Hippocampal formation (tissue), 2 donors: ENCODE data around the gene ARL2.
"Not testable (repeated sequence)": the region's sequence is repeated elsewhere in the genome, so short reads cannot be mapped to it uniquely, and the experiment has no call there.

ENCODE experiments used
- DNase-seq, 2 donors: peaks; one replicate each; lab custom pipeline; 2025; lab: John Stamatoyannopoulos, UW

The ARL2 gene

GRCh38 chr11:65013888-65014725, at the start of gene ARL2:
Gene ARL2, plus strand, starts transcription at chr11:65014160. Its CDS starts 48 bp downstream, at chr11:65014208.
- peak; percentile 76 to 87 for DNase-seq

- DNase-seq = no peak
Measured at GRCh38 chr11:64967375-64967774, 46.6 kb upstream of the ARL2 start.

DNA sequence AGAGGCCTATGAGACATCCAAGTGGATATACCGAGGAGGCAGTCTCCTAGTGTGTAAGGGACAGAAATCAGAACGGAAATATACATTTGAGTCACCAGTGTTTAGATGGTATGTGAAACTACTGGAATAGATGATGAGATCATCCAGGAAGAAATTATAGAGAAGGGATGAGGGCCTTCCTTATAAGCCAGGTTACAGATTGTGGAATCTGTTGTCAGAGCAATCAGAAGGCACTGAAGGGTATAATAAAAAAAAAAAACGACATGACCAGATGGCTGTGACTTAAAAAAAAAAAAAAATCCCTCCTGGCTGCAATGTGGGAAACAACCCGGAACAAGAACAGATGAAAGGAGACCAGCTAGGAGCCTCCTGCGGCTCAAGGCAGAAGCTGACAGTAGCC, 44.8 kb upstream of the ARL2 start:
- DNase-seq = no peak

GRCh38 chr11:64970731-64971151, 43.2 kb upstream of the ARL2 start:
- no peak for DNase-seq

DNA sequence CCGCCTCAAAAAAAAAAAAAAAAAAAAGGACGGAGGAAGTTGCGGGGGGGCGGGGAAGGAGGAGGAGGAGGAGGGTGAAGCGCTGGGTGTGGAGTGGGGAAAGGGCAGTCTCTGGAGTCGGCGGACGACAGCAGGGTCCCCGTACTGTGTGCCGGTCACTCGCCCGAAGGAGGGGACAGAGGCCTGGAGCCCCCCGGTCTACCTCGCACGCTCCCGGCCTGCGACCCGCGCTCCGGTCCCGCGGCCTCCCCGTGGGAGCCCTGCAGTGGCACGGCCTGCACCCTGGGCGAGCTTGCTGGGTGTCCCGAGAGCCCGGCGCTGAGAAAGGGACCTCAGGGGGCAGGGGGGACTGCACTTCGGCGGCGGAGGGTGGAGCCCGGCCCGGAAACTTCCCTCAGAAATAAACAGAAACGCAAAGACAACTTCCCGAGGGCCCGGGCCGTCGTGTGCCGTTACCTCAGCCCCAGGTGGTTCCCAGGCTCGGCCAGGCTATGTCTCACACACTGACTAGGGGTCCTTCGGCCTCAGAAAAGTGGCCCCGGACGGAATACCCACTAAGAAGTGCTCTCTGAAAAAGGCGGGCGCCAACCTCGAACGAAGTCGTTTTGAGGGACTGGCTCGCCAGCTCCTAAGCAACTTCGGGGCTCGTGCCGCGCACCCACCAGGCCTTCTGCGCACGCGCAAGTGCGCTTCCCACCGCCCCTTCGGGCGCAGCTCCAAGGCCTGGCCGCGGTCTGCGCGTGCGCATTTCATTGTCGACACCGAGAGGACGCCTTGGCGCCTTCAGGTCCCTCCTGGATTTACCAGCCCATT, 42.3 kb upstream of the ARL2 start, which contains the start of gene MAJIN:
Gene MAJIN (minus strand): TSS at position 688 of the 813 bp plus-strand sequence. CDS start 12,703 bp downstream, outside the sequence.
- DNase-seq = peak in 1 of 2 donors; percentile 54

DNA sequence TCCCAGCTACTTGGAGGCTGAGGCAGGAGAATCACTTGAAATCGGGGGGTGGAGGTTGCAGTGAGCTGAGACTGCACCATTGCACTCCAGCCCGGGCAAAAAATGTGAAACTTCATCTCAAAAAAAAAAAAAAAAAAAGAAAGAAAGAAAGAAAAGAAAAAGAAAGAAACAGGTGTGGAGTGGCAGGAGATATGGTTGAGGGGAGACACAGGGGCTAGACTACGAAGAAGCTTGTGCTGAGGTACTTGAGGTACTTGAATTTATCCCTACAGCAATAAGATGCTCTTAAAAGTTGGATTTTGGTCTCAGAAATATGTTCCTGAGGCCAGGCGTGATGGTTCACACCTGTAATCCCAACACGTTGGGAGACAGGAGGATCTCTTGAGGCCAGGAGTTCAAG, 39.8 kb upstream of the ARL2 start:
- no peak for DNase-seq

DNA sequence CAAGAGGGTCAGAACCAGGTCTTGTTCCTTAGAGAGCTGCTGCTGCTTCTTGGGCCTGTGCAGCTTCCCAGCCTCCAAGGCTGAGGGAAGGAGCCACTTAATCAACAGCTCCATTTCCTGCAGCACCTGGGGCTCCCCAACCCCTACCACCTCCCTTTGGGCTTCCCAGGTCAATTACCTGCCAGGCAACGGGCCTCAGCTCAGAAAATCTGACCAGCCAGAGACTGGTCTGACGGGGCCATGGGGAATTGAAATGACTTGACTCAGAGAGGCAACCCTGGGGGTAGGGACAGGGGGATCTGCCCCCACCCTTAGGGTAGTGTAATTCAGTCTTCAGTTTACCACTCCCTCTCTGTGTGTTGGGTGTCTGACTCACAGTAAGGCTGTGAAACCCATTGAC, 37.3 kb upstream of the ARL2 start:
- DNase-seq = no peak

- not testable (repeated sequence) for DNase-seq
Measured at GRCh38 chr11:64983339-64983738, 30.6 kb upstream of the ARL2 start.

DNA sequence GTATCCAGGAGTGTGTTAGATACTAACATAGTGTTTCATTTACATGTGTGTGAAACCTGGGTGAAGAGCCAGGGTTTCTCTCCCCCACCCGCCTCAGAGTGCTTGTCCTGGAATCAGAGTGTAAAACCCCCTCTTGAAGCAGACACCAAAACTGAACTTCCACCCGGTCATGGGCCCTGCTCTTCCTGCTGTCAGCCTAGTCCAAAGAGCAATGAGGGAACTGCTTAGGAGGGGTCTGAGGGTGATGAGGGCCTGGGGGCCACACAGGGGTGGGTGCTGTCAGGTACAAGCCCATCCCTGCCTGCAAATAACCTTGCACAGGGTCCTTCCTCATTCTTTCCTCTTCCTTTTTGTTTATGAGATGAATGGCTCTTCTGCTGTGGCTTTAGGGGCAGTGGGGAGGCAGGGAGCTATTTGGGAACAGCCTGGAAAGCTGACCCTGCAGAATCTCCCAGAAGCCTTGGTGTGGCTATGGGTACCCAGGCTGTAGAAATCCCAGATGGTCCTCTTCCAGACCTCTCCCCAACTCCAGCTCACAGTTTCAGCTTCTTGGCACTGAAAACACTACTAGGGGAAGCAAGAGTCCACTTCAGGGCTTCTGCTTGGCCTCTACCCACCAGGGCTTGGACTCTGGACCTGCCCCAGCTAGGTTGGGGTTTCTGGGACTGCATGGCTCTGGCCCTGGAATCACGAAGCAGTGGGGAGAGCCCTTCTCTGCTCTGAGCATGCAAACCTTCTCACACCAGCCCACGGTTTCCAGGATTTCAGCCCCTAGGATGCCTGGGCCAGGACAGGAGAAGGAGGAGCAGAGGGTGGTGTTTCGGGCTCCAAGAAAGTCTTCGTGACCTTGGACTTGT, 25.7 kb upstream of the ARL2 start:
- DNase-seq = no peak

GRCh38 chr11:64989416-64989815, 24.5 kb upstream of the ARL2 start:
- no peak for DNase-seq

DNA sequence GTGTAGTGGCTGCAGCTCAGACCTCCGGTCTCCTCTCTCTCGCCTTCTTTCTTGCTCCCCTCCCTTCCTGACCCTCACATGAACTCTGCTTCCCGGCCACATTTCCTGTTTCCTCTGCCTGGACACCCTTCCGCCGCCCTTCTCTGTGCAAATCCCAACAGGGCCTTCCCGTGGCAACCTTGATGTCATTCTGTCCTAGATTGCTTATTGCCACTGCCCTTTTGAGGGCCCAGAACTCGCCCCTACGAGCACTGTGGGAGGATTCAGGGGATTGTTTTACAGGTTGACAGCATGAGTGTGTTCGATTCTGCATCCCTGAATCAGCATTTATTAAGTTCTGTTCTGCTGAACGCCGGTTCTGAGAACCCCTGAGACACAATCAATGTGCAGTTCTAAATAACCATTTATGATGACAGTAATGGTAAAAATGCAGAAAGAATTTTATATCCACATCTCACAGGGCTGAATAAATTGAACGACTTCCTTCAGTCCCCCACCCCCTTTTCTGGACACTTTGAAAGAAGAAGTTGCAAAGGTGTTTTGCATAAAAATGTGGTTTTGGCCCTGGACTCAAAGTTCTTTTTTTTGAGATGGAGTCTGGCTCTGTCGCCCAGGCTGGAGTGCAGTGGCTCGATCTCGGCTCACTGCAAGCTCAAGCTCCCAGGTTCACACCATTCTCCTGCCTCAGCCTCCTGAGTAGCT, 23.6 kb upstream of the ARL2 start:
- no peak for DNase-seq

DNA sequence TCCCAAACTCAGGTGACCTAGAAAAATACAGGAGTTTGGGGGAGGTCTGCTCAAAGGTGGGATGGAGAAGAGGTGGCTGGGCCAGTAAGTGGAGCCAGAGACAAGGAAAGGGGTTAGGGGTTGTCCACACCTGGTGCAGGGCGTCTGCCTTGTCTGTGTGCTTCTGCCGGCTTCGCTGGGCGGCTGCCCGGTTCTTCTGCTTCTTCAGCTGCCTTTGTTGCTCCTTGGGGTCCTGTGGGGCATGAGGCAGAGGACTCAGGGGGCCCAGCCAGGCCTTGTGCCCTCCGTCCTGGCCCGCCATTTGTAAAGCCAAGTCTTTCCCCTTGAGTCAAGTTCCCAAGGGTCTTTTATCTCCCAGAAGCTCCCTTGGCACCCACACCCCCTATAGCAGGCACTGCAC, 19.6 kb upstream of the ARL2 start:
- DNase-seq = no peak

DNA sequence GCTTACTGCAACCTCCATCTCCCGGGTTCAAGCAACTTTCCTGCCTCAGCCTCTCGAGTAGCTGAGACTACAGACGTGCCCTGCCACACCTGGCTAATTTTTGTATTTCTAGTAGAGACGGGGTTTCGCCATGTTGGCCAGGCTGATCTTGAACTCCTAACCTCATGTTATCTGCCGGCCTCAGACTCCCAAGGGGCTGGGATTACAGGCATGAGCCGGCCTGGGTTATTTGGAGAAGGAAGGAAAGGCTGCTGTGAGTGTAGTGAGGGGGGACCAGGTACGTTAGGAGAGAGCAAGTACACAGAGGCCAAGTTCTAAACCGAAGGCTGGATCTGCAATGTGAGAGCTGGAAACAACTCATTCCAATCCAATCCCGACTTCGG, 17.6 kb upstream of the ARL2 start:
- DNase-seq = no peak

- peak; percentile 35 to 36 for DNase-seq
Measured at GRCh38 chr11:64996710-64997380, 17.1 kb upstream of the ARL2 start, which contains the start of gene BATF2. Gene BATF2, minus strand, starts transcription at chr11:64996971. Its CDS starts 57 bp downstream, at chr11:64996914.

GRCh38 chr11:64998141-64998540, 15.8 kb upstream of the ARL2 start:
- DNase-seq = no peak

- DNase-seq = no peak
Measured at GRCh38 chr11:64998690-64999431, 15.1 kb upstream of the ARL2 start.

DNA sequence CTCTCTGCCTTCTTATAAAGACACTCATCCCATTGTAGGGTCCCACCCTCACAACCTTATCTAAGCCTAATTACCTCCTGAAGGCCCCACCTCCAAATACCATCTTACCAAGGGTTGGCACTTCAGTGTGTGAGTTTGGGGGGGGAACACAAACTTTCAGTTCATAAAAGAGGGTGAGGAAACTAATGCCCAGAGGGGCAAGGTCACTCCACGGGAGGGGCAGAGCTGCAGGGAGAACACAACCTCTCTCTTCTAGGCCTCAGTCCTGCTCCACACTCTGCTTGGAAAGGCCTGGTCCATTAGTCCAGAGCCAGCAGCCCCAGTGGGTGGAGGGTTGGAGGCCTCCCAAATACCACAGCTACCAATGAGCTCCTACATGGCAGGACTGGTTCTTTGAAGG, 14.5 kb upstream of the ARL2 start:
- no peak for DNase-seq

DNA sequence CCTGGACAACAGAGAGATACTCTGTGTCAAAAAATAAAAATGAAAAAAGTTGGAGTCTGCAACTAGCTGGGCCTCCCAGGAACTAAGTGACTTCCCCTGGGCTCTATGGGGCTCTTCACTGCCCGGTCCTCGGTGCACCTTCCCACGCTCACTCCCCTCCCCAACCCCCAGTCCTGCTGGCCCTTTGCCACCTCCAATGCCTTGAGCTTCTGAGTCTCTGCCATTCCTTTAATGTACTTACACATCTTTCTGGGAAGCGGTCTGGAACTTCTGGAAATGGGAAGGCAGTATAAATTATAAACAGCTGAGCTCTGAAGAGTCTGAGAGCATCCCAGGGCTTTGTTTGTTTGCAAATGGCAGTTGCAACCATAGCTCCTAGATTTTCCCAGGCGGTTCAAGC, 11.3 kb upstream of the ARL2 start:
- no peak for DNase-seq

DNA sequence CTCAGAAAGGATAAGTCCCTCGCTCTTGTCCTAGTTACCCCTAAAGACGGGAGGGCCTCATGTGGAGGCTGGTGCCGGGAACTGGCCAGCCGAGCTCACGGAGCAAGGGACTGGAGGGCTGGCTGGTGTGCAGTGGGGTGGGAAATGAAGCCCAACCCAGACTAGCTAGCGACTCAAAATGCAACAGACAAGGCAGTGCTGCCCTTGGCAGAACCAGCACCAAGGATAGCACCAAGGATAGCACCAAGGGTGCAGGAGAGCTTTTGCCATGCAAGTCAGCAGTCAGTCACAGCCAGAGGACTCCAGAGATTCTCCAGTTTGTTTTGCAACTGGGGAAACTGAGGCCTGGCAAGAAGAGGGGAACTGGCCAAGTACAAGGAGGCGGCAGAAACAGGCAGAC, 10.7 kb upstream of the ARL2 start:
- DNase-seq = no peak

DNA sequence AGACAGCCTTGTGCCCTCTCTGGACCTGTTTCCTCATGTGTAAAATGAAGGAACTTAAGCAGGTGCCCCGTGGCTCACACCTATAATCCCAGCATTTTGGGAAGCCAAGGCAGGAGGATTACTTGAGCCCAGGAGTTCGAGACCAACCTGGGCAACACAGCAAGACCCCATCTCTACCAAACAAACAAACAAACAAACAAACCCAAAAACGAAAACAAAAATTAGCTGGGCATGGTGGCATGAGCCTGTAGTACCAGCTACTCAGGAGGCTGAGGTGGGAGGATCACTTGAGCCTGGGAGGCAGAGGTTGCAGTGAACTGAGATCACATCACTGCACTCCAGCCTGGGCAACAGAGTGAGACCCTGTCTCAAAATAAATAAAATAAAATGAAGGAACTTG, 10.0 kb upstream of the ARL2 start:
- not testable (repeated sequence) for DNase-seq
